PC-9 (cell line): ENCODE data around the gene TRIM39. TPM values are rescaled to one million over a fixed set of nuclear protein-coding genes. Genes with fewer than 3 reads are reported as not detected.

Experiments
- BruUV-seq: library from RNA; stranded (reverse); fragments of 400-500 nt; replicated peaks from 2 replicates; lab custom pipeline; 2021; lab: Mats Ljungman, UMichigan
- CTCF ChIA-PET: fragments of 300-600 bp; sonication (Branson Sonifier 250); formaldehyde crosslinking; loops from one replicate; lab custom pipeline; 2022; ENCODE audit warnings: antibody characterized with exemption; lab: Charles Lee
- POLR2A ChIA-PET: fragments of 300-600 bp; sonication (Branson Sonifier 250); formaldehyde crosslinking; loops from one replicate; lab custom pipeline; 2022; ENCODE audit warnings: antibody characterized with exemption; ENCODE audit not compliant: unreplicated experiment; lab: Charles Lee
- DNase-seq, 2 experiments: peaks; one replicate each; pipeline versions ENCODE4 v3.0.0 to v3.0.0-alpha.2; 2015 to 2022; ENCODE audit warnings: mixed read lengths in 1 of 2
- H2AFZ ChIP-seq: fragments of 200-600 bp; sonication (generic); 2 replicates; pipeline ENCODE4 v1.8.1; 2017; ENCODE audit warnings: antibody characterized with exemption
- H3F3A ChIP-seq: fragments of 200-600 bp; sonication (generic); 2 replicates; pipeline ENCODE4 v1.8.1; 2017; ENCODE audit warnings: antibody characterized with exemption, mild to moderate bottlenecking, low read depth; ENCODE audit not compliant: insufficient read depth
- H3K27ac ChIP-seq: fragments of 200-600 bp; sonication (generic); 2 replicates; pipeline ENCODE4 v1.6.1; 2016; ENCODE audit warnings: mixed run types
- H3K27me3 ChIP-seq: fragments of 200-600 bp; sonication (generic); 2 replicates; pipeline ENCODE4 v1.6.1; 2016; ENCODE audit warnings: low read depth, mixed run types; ENCODE audit not compliant: insufficient read depth
- H3K36me3 ChIP-seq: fragments of 200-600 bp; sonication (generic); 2 replicates; pipeline ENCODE4 v1.6.1; 2016; ENCODE audit warnings: low read depth, mixed run types
- H3K4me1 ChIP-seq: fragments of 200-600 bp; sonication (generic); replicated peaks from 2 replicates; pipeline ENCODE4 v1.6.1; 2016; ENCODE audit warnings: mixed run types; ENCODE audit not compliant: insufficient read depth
- H3K4me2 ChIP-seq: fragments of 200-600 bp; sonication (generic); 2 replicates; pipeline ENCODE4 v1.6.1; 2017; ENCODE audit warnings: mixed run types
- H3K4me3 ChIP-seq: fragments of 200-600 bp; sonication (generic); 2 replicates; pipeline ENCODE4 v1.6.1; 2016; ENCODE audit warnings: mixed run types
- H3K79me2 ChIP-seq: fragments of 200-600 bp; sonication (generic); 2 replicates; pipeline ENCODE4 v1.6.1; 2017; ENCODE audit warnings: low read depth, mixed run types
- H3K9me2 ChIP-seq: fragments of 200-600 bp; sonication (generic); 2 replicates; pipeline ENCODE4 v1.8.1; 2017; ENCODE audit warnings: mild to moderate bottlenecking; ENCODE audit not compliant: insufficient read depth
- H3K9me3 ChIP-seq: fragments of 200-600 bp; sonication (generic); 2 replicates; pipeline ENCODE4 v1.8.1; 2016; ENCODE audit warnings: low read depth; ENCODE audit not compliant: insufficient read depth
- H4K20me1 ChIP-seq: fragments of 200-600 bp; sonication (generic); 2 replicates; pipeline ENCODE4 v1.8.1; 2017; ENCODE audit not compliant: insufficient read depth
- EZH2 ChIP-seq: fragments of 200-600 bp; sonication (generic); IDR thresholded peaks from 2 replicates; pipeline ENCODE4 v1.8.0; 2017; ENCODE audit warnings: antibody characterized with exemption, low read depth
- intact Hi-C: fragments of 100-400 bp; cut with micrococcal nuclease; formaldehyde crosslinking; loops from one replicate; pipeline ENCODE4 v1.10.0; 2022; ENCODE audit not compliant: unreplicated experiment
- total RNA-seq: library from RNA; stranded (reverse); gene quantifications from 2 replicates; pipeline ENCODE4 v1.2.3, GENCODE V29; 2021
- TF ChIP-seq, protein P1 (sequence below): fragments of 200-600 bp; sonication (generic); conservative IDR thresholded peaks from 2 replicates; pipeline ENCODE4 v1.6.1; 2017; ENCODE audit warnings: mixed run types, antibody characterized with exemption, mild to moderate bottlenecking, moderate library complexity

TRIM39 gene
- total RNA-seq, 1 experiment from 2014 or later = 14.4 TPM

DNA sequence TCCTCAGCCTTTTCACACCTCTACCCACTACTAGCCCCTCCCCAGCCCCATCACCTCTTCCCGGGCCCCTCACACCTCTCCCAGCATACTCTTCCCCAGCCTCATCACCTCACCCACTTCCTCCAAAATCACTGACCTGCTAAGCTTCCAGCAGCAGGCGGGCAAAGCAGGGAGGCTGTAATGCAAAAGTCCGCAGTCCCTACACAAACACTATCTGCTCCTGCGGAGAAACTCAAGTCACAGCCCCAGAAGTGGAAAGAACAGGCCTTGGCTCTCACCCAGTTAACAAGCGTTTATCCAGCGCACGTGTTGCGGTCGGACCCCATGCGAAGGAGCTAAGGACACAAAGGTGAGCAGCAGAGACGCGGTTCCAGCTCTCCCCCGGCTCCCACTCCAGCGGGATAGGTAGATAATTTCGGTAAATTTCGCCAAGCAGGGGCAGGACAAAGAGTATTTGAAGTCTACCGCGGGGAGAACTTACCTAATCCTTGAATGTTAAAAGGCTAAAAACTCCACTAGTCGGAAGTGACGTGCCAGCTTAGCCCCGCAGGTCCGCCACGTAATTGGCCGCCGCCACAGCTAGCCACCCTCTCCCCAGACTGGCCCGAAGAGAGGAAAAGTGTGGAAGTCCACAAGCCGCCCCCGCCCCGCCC lies 728 bp upstream of the TRIM39 start:
- H3K9me3 ChIP-seq = no peaks in the 10 kb centered on the region
- TF ChIP-seq, protein P1, sequence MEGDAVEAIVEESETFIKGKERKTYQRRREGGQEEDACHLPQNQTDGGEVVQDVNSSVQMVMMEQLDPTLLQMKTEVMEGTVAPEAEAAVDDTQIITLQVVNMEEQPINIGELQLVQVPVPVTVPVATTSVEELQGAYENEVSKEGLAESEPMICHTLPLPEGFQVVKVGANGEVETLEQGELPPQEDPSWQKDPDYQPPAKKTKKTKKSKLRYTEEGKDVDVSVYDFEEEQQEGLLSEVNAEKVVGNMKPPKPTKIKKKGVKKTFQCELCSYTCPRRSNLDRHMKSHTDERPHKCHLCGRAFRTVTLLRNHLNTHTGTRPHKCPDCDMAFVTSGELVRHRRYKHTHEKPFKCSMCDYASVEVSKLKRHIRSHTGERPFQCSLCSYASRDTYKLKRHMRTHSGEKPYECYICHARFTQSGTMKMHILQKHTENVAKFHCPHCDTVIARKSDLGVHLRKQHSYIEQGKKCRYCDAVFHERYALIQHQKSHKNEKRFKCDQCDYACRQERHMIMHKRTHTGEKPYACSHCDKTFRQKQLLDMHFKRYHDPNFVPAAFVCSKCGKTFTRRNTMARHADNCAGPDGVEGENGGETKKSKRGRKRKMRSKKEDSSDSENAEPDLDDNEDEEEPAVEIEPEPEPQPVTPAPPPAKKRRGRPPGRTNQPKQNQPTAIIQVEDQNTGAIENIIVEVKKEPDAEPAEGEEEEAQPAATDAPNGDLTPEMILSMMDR = no peak
- TF ChIP-seq EZH2 = no peak
- H3K27ac ChIP-seq = peak overlapping the region; percentile 82
- H2AFZ ChIP-seq = peak overlapping the region; percentile 92
- H3F3A ChIP-seq = peaks cover 28% of the 10 kb centered on the region; the same call in 1 of the 2 replicates
- ChIA-PET CTCF (no interaction called here), POLR2A (interaction anchor here (0.5 to 0.7 kb wide), 5 partner anchors 12 to 1216 kb away, joined by 3 to 10 read pairs (median 4); partner anchors contain the start of gene DDX39B)
- peaks cover 17% of the 10 kb centered on the region for H3K36me3 ChIP-seq
- BruUV-seq = no TSS peak
- intact Hi-C loops = loop anchor here (5.0 kb wide), 3 partner anchors 114 to 264 kb away; partner anchors contain the start of genes POLR1H and TRIM26
- no peaks in the 10 kb centered on the region for H3K9me2 ChIP-seq
- H3K4me2 ChIP-seq = peak overlapping the region; percentile 98
- DNase-seq = peak; percentile 63 to 72
- H3K4me1 ChIP-seq = peaks cover 20% of the 10 kb centered on the region
- peaks cover 60% of the 10 kb centered on the region for H3K79me2 ChIP-seq
- H4K20me1 ChIP-seq = peaks cover 39% of the 10 kb centered on the region
- peak overlapping the region; percentile 91 for H3K4me3 ChIP-seq
- no peaks in the 10 kb centered on the region for H3K27me3 ChIP-seq

DNA sequence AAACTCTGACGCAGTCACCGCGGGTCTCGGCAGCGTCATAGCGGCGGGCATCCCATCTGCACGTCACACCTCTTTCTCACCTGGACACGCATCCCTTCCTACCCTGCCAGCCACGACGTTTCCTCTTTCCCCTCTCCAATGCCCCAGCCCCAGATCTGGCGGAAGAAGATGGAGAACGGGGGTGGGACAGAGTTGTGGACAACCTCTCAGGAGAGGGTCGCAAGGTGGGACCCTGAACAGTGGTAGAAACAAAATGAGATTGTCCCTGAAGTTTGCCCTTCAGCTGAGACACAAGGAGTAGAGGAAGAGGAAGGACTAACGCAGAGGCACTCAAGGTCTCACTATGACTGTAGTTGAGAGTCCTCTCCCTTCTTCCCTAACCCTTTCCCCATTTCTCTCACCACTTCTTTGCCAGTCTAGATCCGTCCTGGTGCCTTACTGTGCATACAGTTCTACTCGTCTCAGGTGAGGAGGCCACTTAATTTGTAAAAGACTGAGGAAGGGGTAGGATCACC lies 562 bp downstream of the TRIM39 start:
- peaks cover 20% of the 10 kb centered on the region for H3K4me1 ChIP-seq
- peak overlapping the region; percentile 82 for H3K27ac ChIP-seq
- peak overlapping the region; percentile 91 for H3K4me3 ChIP-seq
- ChIA-PET CTCF (no interaction called here), POLR2A (interaction anchor here (0.6 kb wide), 1 partner anchor 245 kb away, joined by 5 read pairs; no protein-coding TSS in a partner anchor)
- peak overlapping the region; percentile 92 for H2AFZ ChIP-seq
- H3K79me2 ChIP-seq = peaks cover 47% of the 10 kb centered on the region
- H3K27me3 ChIP-seq = no peaks in the 10 kb centered on the region
- intact Hi-C loops = loop anchor here (5.0 kb wide), 3 partner anchors 115 to 265 kb away; partner anchors contain the start of genes POLR1H and TRIM26
- DNase-seq = no peak
- no peaks in the 10 kb centered on the region for H3K9me3 ChIP-seq
- no peak for TF ChIP-seq EZH2
- TF ChIP-seq, protein P1 = no peak
- H3F3A ChIP-seq = peaks cover 31% of the 10 kb centered on the region; the same call in 1 of the 2 replicates
- no TSS peak for BruUV-seq
- H3K9me2 ChIP-seq = no peaks in the 10 kb centered on the region
- peaks cover 30% of the 10 kb centered on the region for H4K20me1 ChIP-seq
- H3K36me3 ChIP-seq = peaks cover 17% of the 10 kb centered on the region
- peak overlapping the region; percentile 98 for H3K4me2 ChIP-seq

DNA sequence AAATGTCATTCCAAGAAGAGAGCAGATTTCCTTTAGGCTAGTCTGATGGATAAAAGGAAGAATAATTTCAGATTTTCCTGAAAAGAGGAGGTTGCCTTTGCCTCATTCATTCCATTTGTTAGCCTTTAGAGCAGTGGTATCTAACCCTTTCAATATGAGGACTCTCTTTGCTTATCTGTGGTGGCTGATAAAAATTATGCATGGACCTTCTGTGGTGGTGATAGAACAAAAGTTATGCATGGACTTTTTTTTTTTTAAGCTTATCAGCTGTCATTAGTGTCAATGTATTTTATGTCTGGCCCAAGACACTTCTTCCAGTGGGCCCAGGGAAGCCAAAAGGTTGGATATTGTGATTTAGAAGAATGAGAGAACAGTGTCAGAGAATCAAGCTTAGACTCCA lies 1.7 kb downstream of the TRIM39 start:
- Histone ChIP-seq H4K20me1 (peaks cover 20% of the 10 kb centered on the region), H3K9me3 (no peaks in the 10 kb centered on the region), H3F3A (peaks cover 28% of the 10 kb centered on the region; the same call in 1 of the 2 replicates), H2AFZ (no peak overlapping the region), H3K79me2 (peaks cover 36% of the 10 kb centered on the region), H3K4me2 (peak overlapping the region; percentile 98; the same call in 1 of the 2 replicates), H3K9me2 (no peaks in the 10 kb centered on the region), H3K4me3 (no peak overlapping the region), H3K4me1 (peaks cover 20% of the 10 kb centered on the region), H3K36me3 (peaks cover 17% of the 10 kb centered on the region), H3K27me3 (no peaks in the 10 kb centered on the region), H3K27ac (no peak overlapping the region)
- intact Hi-C loops = loop anchor here (5.0 kb wide), 3 partner anchors 116 to 266 kb away; partner anchors contain the start of genes POLR1H and TRIM26
- TF ChIP-seq EZH2 = no peak
- TF ChIP-seq, protein P1 = no peak
- no TSS peak for BruUV-seq
- POLR2A ChIA-PET = interaction anchor here (0.6 kb wide), 1 partner anchor 11 kb away, joined by 5 read pairs; no protein-coding TSS in a partner anchor
- DNase-seq = no peak
- CTCF ChIA-PET = interaction anchor here (0.7 kb wide), 2 partner anchors 123 to 705 kb away, joined by 5 to 14 read pairs; no protein-coding TSS in a partner anchor
